Measurements from ENCODE around the gene SCAMP5. TPM values are rescaled to one million over a fixed set of nuclear protein-coding genes. Genes with fewer than 3 reads are reported as not detected.

SCAMP5 gene
- total RNA-seq, 4 donors from 2014 or later: 11.3 to 24.8 (median 15.8) TPM; not detected in 1

DNA sequence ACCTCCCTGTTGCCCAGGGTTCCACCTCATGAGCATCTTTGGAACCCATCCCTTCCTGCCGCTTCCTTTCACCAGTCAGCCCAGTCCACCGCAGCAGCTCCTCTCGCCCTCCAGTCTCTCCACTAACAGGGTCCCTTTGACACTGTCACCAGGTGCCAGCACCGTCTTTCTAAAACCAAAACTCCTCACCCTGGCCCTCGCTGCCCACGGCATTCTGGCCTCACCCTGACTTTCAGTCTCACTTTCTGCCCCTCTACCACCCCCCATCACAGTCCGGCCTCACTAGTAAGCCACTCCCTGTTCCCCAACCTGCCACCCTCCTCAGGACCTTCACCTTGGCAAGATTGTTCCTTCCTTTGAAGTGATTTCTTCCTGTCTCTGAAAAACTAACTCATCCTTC lies 32.2 kb downstream of the SCAMP5 start:
- Histone ChIP-seq H3K4me3 (no peak overlapping the region), H3K27ac (peak overlapping the region in 1 of 4 donors; percentile 38), H3K4me1 (peaks cover 21 to 47% (median 27%) of the 10 kb centered on the region in 4 donors), H3K27me3 (no peaks in the 10 kb centered on the region), H3K9me3 (no peaks in the 10 kb centered on the region), H3K36me3 (no peaks in the 10 kb centered on the region)
- TF ChIP-seq EP300 (IDR thresholded peaks at IDR 0.05; ENCODE audit: low read depth): no peak
- intact Hi-C loops (cut with DNase I; ENCODE audit: low total_unique reads) (no loop called here), in situ Hi-C loops (cut with MboI; ENCODE audit: low pct_ligation_motif_present in 1 of 4, low pct_unique_long_range_greater_than_20kb in 1 of 4, low sequenced_read_pairs in 3 of 4) (loop anchor here in 2 of 4 donors (5.0 to 10.0 kb wide), 2 partner anchors 177 to 180 kb away; partner anchors contain the start of gene C15orf39 (in 1 of the 2))
- DNase-seq: peak; percentile 66
- 61 to 91% methylated on average over 6 to 7 of the region's 7 CpGs for WGBS, 2 donors (ENCODE audit: low coverage in 1 of 2)

DNA sequence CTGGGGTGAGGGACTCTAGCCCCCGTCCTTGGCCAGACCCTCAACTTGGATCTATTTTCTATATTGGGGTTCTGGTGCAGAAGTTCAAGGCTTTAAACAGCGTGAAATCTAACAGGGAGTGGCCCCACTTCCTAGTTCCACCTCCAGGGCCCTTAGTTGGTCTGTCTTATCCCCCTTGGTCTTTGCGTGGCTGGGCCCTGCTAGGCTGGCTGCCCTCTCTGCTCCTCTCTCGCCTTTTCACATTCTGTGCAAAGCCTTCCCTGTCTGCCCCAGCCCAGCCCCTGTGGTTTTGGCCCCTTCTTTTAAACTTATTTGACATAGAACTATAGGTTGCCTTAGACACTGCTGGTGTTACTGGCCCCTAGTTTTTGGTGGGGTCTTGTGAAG lies 33.6 kb downstream of the SCAMP5 start:
- Histone ChIP-seq H3K27me3 (no peaks in the 10 kb centered on the region), H3K4me1 (peaks cover 21 to 46% (median 26%) of the 10 kb centered on the region in 4 donors), H3K4me3 (no peak overlapping the region), H3K36me3 (no peaks in the 10 kb centered on the region), H3K9me3 (no peaks in the 10 kb centered on the region), H3K27ac (peak overlapping the region; percentile 36 to 71 (median 63))
- DNase-seq: no peak
- in situ Hi-C loops (cut with MboI; ENCODE audit: low pct_ligation_motif_present in 1 of 4, low pct_unique_long_range_greater_than_20kb in 1 of 4, low sequenced_read_pairs in 3 of 4): loop anchor here in 2 of 4 donors (5.0 to 10.0 kb wide), 2 partner anchors 176 to 178 kb away; partner anchors contain the start of gene C15orf39 (in 1 of the 2)
- 50 to 77% methylated on average over 2 to 4 of the region's 4 CpGs for WGBS, 2 donors (ENCODE audit: low coverage in 1 of 2)
- TF ChIP-seq, protein P1, sequence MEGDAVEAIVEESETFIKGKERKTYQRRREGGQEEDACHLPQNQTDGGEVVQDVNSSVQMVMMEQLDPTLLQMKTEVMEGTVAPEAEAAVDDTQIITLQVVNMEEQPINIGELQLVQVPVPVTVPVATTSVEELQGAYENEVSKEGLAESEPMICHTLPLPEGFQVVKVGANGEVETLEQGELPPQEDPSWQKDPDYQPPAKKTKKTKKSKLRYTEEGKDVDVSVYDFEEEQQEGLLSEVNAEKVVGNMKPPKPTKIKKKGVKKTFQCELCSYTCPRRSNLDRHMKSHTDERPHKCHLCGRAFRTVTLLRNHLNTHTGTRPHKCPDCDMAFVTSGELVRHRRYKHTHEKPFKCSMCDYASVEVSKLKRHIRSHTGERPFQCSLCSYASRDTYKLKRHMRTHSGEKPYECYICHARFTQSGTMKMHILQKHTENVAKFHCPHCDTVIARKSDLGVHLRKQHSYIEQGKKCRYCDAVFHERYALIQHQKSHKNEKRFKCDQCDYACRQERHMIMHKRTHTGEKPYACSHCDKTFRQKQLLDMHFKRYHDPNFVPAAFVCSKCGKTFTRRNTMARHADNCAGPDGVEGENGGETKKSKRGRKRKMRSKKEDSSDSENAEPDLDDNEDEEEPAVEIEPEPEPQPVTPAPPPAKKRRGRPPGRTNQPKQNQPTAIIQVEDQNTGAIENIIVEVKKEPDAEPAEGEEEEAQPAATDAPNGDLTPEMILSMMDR (IDR thresholded peaks at IDR 0.05): no peak
- TF ChIP-seq POLR2A (IDR thresholded peaks at IDR 0.05): no peak
- TF ChIP-seq POLR2AphosphoS5 (IDR thresholded peaks at IDR 0.05): no peak
- no peak for TF ChIP-seq EP300 (IDR thresholded peaks at IDR 0.05; ENCODE audit: low read depth)
- intact Hi-C loops (cut with DNase I; ENCODE audit: low total_unique reads): loop anchor here (2.0 kb wide), 1 partner anchor 176 kb away; no protein-coding TSS in a partner anchor

DNA sequence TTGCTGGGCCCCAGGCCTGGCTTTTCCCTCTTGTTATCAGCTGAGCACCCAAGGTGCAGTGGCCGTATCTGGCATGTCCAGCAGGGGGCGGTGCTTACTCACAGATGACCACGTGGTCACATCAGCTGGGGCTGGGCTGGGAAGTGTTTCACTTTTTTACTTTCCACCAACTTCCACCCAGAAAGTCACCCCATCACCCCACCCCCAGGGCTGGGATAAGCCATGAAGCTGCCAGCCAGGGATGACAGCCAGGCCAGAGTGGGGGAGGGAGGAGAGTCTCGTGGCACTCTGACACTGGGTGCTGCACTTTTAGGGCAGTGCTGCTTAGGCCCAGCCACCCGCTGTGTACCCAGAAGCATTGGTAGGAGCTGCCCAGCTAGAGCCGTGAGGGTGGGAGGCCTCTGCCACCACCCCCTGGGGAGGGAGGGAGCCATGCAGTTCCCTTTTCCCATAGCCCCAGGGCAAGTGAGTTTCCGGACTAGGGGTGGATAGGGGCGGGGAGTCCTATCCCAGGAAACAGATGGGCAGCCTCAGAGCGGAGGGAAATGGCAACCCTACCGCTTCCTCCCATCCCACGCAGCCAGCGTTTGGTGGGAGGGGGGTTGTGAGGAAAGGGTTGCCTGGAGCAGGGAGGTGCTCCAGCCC lies 34.1 kb downstream of the SCAMP5 start:
- in situ Hi-C loops (cut with MboI; ENCODE audit: low pct_ligation_motif_present in 1 of 4, low pct_unique_long_range_greater_than_20kb in 1 of 4, low sequenced_read_pairs in 3 of 4): loop anchor here (5.0 to 10.0 kb wide), 3 partner anchors 173 to 178 kb away; partner anchors contain the start of gene C15orf39 (in 3 of the 4)
- Histone ChIP-seq H3K36me3 (no peaks in the 10 kb centered on the region), H3K27ac (peak overlapping the region; percentile 36 to 71 (median 63)), H3K9me3 (no peaks in the 10 kb centered on the region), H3K4me3 (no peak overlapping the region), H3K4me1 (peaks cover 19 to 40% (median 22%) of the 10 kb centered on the region in 4 donors), H3K27me3 (no peaks in the 10 kb centered on the region)
- DNase-seq: peak; percentile 95
- 44% methylated on average over 11 of the region's 12 CpGs; no CpG with 5 or more reads in 1 of the 2 donors for WGBS, 2 donors (ENCODE audit: low coverage in 1 of 2)
- TF ChIP-seq EP300 (IDR thresholded peaks at IDR 0.05; ENCODE audit: low read depth): no peak
- peak in 2 of 3 donors; percentile 4 to 24 for TF ChIP-seq POLR2AphosphoS5 (IDR thresholded peaks at IDR 0.05)
- no peak for TF ChIP-seq POLR2A (IDR thresholded peaks at IDR 0.05)
- TF ChIP-seq, protein P1 (IDR thresholded peaks at IDR 0.05): peak; percentile 91 to 98 (median 93)
- intact Hi-C loops (cut with DNase I; ENCODE audit: low total_unique reads): loop anchor here (2.0 kb wide), 1 partner anchor 175 kb away; no protein-coding TSS in a partner anchor

DNA sequence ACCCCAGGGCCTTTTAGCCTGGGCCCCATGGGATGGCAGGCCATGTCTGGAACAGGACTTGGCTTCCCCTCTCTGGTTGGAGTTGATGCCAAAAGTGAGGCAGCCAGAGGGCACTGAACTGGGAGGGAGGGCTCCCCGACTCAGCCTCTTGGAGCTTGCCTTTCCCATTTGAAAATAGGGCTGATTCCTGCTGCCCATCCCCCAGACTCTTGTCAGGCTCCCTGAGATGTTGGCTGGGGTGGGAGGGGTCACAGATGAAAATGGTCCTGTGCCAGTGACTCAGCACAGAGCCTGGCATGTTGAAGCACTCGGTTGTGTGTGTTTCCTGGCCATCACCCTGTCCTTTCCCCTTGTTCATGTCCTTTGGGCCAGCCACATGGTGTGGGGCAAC lies 34.7 kb downstream of the SCAMP5 start:
- H3K4me3 ChIP-seq: no peak overlapping the region
- TF ChIP-seq POLR2A (IDR thresholded peaks at IDR 0.05) (no peak), EP300 (IDR thresholded peaks at IDR 0.05; ENCODE audit: low read depth) (no peak), POLR2AphosphoS5 (IDR thresholded peaks at IDR 0.05) (no peak)
- TF ChIP-seq, protein P1 (IDR thresholded peaks at IDR 0.05): no peak
- H3K27me3 ChIP-seq: no peaks in the 10 kb centered on the region
- H3K4me1 ChIP-seq: peaks cover 15 to 35% (median 19%) of the 10 kb centered on the region in 4 donors
- H3K9me3 ChIP-seq: no peaks in the 10 kb centered on the region
- H3K27ac ChIP-seq: peak overlapping the region; percentile 36 to 71 (median 63)
- no peaks in the 10 kb centered on the region for H3K36me3 ChIP-seq
- DNase-seq: no peak
- intact Hi-C loops (cut with DNase I; ENCODE audit: low total_unique reads) (no loop called here), in situ Hi-C loops (cut with MboI; ENCODE audit: low pct_ligation_motif_present in 1 of 4, low pct_unique_long_range_greater_than_20kb in 1 of 4, low sequenced_read_pairs in 3 of 4) (loop anchor here in 2 of 4 donors (5.0 to 10.0 kb wide), 2 partner anchors 172 to 175 kb away; partner anchors contain the start of gene C15orf39 (in 2 of the 2))
- WGBS, 2 donors (ENCODE audit: low coverage in 1 of 2): 65% methylated on average over 2 of the region's 2 CpGs; no CpG with 5 or more reads in 1 of the 2 donors
